Fibroblast of skin of scalp (primary cell): ENCODE results near the gene PLLP.

Source experiments
- DNase-seq: peaks from one replicate; pipeline ENCODE4 v3.0.0-alpha.2; 2013

The PLLP gene

GRCh38 chr16:57224651-57225335 lies 59.7 kb downstream of the PLLP start:
- no peak for DNase-seq

GRCh38 chr16:57223057-57223456 lies 61.4 kb downstream of the PLLP start:
- no peak for DNase-seq

GRCh38 chr16:57216968-57217367 lies 67.5 kb downstream of the PLLP start:
- DNase-seq: no peak

- no peak for DNase-seq
Observed at GRCh38 chr16:57213462-57213861, 71.0 kb downstream of the PLLP start.

- no peak for DNase-seq
Observed at GRCh38 chr16:57209780-57210179, 74.7 kb downstream of the PLLP start.

- no peak for DNase-seq
Observed at GRCh38 chr16:57208926-57209325, 75.5 kb downstream of the PLLP start.
